ENCODE data around the gene DBNDD2.

DBNDD2 gene

DNA sequence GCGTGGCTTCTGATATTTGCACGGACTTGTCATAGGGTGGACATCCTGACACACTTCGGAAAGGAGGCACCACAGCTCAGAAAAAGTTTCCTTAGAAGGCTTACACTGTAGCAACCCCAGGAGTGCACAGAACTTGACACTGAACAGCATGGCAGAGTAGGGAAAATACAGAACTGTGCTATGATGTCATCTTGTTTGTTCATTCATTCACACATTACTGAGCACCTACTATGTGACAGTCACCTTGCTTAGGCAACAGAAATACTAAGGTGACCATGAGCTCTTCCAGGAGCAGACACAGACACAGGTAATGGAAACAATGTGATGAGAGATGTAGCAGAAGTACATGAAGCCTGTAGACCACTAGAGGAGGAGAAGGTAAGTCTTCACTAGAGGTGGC, 5.4 kb downstream of the DBNDD2 start:
- peaks cover 0 to 57% (median 36%) of the 10 kb centered on the region in 4 donors for H3K4me1 ChIP-seq

DNA sequence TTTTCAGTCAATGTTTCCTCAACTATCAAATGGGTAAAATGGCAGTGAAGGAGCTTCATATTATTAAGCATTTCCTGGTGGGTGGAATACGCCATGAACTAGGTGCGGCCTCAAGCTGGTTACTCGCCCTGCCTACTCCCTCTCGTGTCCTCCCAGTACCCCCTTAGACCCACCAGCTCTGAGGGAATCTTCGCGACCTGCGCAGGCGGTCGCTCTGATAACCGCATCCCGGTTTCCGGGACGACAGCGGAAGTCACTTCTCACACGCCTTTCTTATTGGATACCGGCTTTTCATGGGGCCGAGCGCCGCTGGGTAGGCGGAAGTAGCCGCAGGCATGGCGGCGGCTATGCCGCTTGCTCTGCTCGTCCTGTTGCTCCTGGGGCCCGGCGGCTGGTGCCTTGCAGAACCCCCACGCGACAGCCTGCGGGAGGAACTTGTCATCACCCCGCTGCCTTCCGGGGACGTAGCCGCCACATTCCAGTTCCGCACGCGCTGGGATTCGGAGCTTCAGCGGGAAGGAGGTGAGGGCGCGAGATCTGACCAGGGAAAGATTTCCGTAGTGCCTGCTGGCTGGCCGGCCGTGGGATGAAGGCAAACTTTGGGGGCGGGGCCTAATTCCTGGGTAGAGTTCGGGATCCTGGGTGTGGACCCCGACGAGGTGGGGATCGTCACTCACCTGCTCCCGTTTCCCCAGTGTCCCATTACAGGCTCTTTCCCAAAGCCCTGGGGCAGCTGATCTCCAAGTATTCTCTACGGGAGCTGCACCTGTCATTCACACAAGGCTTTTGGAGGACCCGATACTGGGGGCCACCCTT, 7.9 kb downstream of the DBNDD2 start, which contains the start of gene PIGT:
TSS of gene PIGT (plus strand) at position 320 of the 816 bp plus-strand sequence. CDS start at position 336, 16 bp downstream.
- intact Hi-C loops (cut with DNase I; ENCODE audit: low total_unique reads) = no loop called here
- Histone ChIP-seq H3K27me3 (no peaks in the 10 kb centered on the region), H3K4me1 (peaks cover 0 to 42% (median 30%) of the 10 kb centered on the region in 4 donors), H3K36me3 (peaks cover 21 to 48% (median 37%) of the 10 kb centered on the region in 3 donors), H3K27ac (peak within 1 kb of the TSS; percentile 77 to 84), H3K4me3 (peak within 1 kb of the TSS; percentile 69 to 96), H3K9me3 (no peaks in the 10 kb centered on the region)
- DNase-seq = peak; percentile 89 to 92
- TF ChIP-seq CTCF (IDR thresholded peaks at IDR 0.05) = no peak

More for the DNA sequence above, 5.4 kb downstream of the DBNDD2 start:
- no peak overlapping the region for H3K4me3 ChIP-seq
- no peak overlapping the region for H3K27ac ChIP-seq
- H3K36me3 ChIP-seq = peaks cover 30 to 42% (median 41%) of the 10 kb centered on the region in 3 donors
- no peaks in the 10 kb centered on the region for H3K9me3 ChIP-seq
- no peak for DNase-seq
- intact Hi-C loops (cut with DNase I; ENCODE audit: low total_unique reads) = no loop called here
- no peaks in the 10 kb centered on the region for H3K27me3 ChIP-seq
- TF ChIP-seq CTCF (IDR thresholded peaks at IDR 0.05) = no peak

DNA sequence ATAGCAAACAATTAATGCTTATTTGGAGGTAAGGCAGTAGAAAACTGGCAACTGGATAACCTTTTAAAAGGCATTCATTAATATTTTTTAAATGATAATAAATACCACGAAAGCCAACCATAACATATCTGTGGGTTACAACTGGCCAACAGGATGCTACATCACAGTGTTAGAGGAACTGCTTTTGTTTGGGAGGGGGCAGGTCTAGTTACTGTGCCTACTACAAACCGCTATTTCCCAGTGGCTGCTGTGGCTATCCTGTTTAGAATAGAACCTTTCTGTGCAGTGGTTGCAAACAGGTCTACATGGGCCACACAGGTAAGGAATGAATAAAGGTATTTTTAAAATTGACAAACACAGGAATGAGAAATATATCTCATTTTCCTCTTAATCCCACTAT, 8.8 kb downstream of the DBNDD2 start:
- no peak for DNase-seq
- intact Hi-C loops (cut with DNase I; ENCODE audit: low total_unique reads) = no loop called here
- TF ChIP-seq CTCF (IDR thresholded peaks at IDR 0.05) = no peak
- no peaks in the 10 kb centered on the region for H3K9me3 ChIP-seq
- H3K36me3 ChIP-seq = peaks cover 20 to 48% (median 37%) of the 10 kb centered on the region in 3 donors
- no peaks in the 10 kb centered on the region for H3K27me3 ChIP-seq
- peaks cover 0 to 35% (median 28%) of the 10 kb centered on the region in 4 donors for H3K4me1 ChIP-seq
- peak overlapping the region; percentile 69 to 96 for H3K4me3 ChIP-seq
- peak overlapping the region in 1 of 2 donors; percentile 77 for H3K27ac ChIP-seq

GRCh38 chr20:45419188-45420091, 11.4 kb downstream of the DBNDD2 start:
- peak overlapping the region; percentile 50 to 63 for H3K27ac ChIP-seq
- no peak for TF ChIP-seq CTCF (IDR thresholded peaks at IDR 0.05)
- H3K4me1 ChIP-seq = peaks cover 0 to 35% (median 28%) of the 10 kb centered on the region in 4 donors
- intact Hi-C loops (cut with DNase I; ENCODE audit: low total_unique reads) = no loop called here
- no peaks in the 10 kb centered on the region for H3K9me3 ChIP-seq
- H3K4me3 ChIP-seq = no peak overlapping the region
- H3K36me3 ChIP-seq = peaks cover 42 to 63% (median 52%) of the 10 kb centered on the region in 3 donors
- H3K27me3 ChIP-seq = no peaks in the 10 kb centered on the region
- peak; percentile 82 for DNase-seq

DNA sequence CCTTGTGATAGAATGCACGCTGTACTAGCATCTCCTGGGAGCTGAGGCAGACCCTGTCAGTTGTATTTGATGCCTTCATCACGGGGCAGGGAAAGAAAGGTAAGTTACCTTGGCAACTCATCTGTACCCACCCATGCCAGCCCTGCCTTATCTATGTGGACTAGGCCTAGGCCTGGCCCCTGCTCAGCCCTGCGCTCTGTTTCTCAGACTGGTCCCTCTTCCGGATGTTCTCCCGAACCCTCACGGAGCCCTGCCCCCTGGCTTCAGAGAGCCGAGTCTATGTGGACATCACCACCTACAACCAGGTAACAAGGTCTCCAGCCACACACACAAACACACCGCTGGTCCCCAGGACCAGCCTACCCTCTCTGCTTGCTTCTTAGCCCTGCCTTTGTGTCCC, 12.0 kb downstream of the DBNDD2 start:
- H3K27ac ChIP-seq = peak overlapping the region; percentile 50 to 63
- no peaks in the 10 kb centered on the region for H3K27me3 ChIP-seq
- no peak overlapping the region for H3K4me3 ChIP-seq
- peaks cover 47 to 70% (median 58%) of the 10 kb centered on the region in 3 donors for H3K36me3 ChIP-seq
- H3K4me1 ChIP-seq = peaks cover 0 to 33% (median 28%) of the 10 kb centered on the region in 4 donors
- intact Hi-C loops (cut with DNase I; ENCODE audit: low total_unique reads) = no loop called here
- TF ChIP-seq CTCF (IDR thresholded peaks at IDR 0.05) = no peak
- H3K9me3 ChIP-seq = no peaks in the 10 kb centered on the region
- DNase-seq = no peak
